ENCODE results near the gene SEMA5A.

The SEMA5A gene

DNA sequence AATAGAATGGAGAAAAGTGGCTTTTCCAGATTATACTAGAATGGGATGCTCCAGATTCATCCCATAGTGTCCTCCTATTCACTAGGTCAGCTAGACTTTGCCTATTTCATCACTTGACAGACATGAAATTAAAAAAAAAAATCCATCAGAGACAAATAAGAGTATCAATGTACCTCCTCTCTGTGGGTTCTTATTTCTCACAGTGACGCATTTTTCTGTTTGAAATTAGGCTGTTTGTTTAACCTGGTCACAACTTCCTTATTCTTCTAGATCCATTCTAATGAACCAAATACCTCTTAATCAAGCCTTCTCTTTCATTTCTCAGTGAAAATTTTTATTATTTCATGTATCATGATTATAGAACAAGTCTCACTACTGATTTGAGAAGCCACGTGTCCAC, 305.4 kb downstream of the SEMA5A start:
- Histone ChIP-seq H3K36me3 (replicated peaks; ENCODE audit: insufficient read depth, low read length) (no peaks in the 10 kb centered on the region), H2AFZ (ENCODE audit: low read length) (no peak overlapping the region), H3K9ac (ENCODE audit: low read length) (no peak overlapping the region), H3K4me2 (ENCODE audit: low read depth, low read length) (no peak overlapping the region), H3K9me3 (replicated peaks; ENCODE audit: insufficient read depth, low read length) (no peaks in the 10 kb centered on the region), H3K9me2 (replicated peaks; ENCODE audit: insufficient read depth, low read length) (no peaks in the 10 kb centered on the region), H4K20me1 (ENCODE audit: insufficient read depth, low read length) (no peaks in the 10 kb centered on the region), H3K27ac (ENCODE audit: low read length) (no peak overlapping the region), H3K27me3 (replicated peaks; ENCODE audit: insufficient read depth, low read length) (no peaks in the 10 kb centered on the region), H3K4me3 (ENCODE audit: low read length) (no peak overlapping the region), H3F3A (ENCODE audit: insufficient read depth, low read length) (no peaks in the 10 kb centered on the region), H3K79me2 (ENCODE audit: low read length) (no peaks in the 10 kb centered on the region), H3K4me1 (ENCODE audit: low read length) (no peaks in the 10 kb centered on the region)
- no peak for DNase-seq
- no peak for TF ChIP-seq EZH2 (optimal IDR thresholded peaks at IDR 0.05; ENCODE audit: low read depth, low read length)
- TF ChIP-seq, protein P1, sequence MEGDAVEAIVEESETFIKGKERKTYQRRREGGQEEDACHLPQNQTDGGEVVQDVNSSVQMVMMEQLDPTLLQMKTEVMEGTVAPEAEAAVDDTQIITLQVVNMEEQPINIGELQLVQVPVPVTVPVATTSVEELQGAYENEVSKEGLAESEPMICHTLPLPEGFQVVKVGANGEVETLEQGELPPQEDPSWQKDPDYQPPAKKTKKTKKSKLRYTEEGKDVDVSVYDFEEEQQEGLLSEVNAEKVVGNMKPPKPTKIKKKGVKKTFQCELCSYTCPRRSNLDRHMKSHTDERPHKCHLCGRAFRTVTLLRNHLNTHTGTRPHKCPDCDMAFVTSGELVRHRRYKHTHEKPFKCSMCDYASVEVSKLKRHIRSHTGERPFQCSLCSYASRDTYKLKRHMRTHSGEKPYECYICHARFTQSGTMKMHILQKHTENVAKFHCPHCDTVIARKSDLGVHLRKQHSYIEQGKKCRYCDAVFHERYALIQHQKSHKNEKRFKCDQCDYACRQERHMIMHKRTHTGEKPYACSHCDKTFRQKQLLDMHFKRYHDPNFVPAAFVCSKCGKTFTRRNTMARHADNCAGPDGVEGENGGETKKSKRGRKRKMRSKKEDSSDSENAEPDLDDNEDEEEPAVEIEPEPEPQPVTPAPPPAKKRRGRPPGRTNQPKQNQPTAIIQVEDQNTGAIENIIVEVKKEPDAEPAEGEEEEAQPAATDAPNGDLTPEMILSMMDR (IDR thresholded peaks at IDR 0.05; ENCODE audit: low read length) = no peak
- no peak for TF ChIP-seq EZH2phosphoT487 (IDR thresholded peaks at IDR 0.05; ENCODE audit: low read length)

DNA sequence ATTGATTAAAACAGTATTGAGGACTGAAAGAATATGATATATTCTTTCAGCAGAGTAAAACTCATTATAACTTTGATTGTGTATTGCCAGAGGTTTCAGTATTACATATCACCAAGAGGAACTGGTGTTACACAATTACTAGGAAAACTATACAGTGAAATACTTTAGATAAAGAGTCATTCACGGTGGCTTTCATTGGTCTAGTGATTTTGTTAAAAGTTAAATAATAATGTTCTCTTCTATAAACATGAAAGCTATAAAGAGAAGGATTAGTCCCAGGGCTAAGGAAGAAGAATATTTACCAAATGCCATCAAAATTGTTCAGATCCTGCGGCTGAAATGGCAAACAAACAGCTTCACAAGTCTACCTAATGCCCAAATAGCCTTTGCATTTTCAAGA, 306.2 kb downstream of the SEMA5A start:
- no peak for DNase-seq
- H3F3A ChIP-seq (ENCODE audit: insufficient read depth, low read length) = no peaks in the 10 kb centered on the region
- H3K9ac ChIP-seq (ENCODE audit: low read length) = no peak overlapping the region
- no peaks in the 10 kb centered on the region for H3K9me2 ChIP-seq (replicated peaks; ENCODE audit: insufficient read depth, low read length)
- no peak overlapping the region for H2AFZ ChIP-seq (ENCODE audit: low read length)
- H3K4me1 ChIP-seq (ENCODE audit: low read length) = no peaks in the 10 kb centered on the region
- no peaks in the 10 kb centered on the region for H4K20me1 ChIP-seq (ENCODE audit: insufficient read depth, low read length)
- no peak overlapping the region for H3K27ac ChIP-seq (ENCODE audit: low read length)
- TF ChIP-seq EZH2 (optimal IDR thresholded peaks at IDR 0.05; ENCODE audit: low read depth, low read length) (no peak), EZH2phosphoT487 (IDR thresholded peaks at IDR 0.05; ENCODE audit: low read length) (no peak)
- TF ChIP-seq, protein P1 (IDR thresholded peaks at IDR 0.05; ENCODE audit: low read length) = no peak
- H3K4me3 ChIP-seq (ENCODE audit: low read length) = no peak overlapping the region
- no peaks in the 10 kb centered on the region for H3K79me2 ChIP-seq (ENCODE audit: low read length)
- no peak overlapping the region for H3K4me2 ChIP-seq (ENCODE audit: low read depth, low read length)
- no peaks in the 10 kb centered on the region for H3K36me3 ChIP-seq (replicated peaks; ENCODE audit: insufficient read depth, low read length)
- no peaks in the 10 kb centered on the region for H3K9me3 ChIP-seq (replicated peaks; ENCODE audit: insufficient read depth, low read length)
- H3K27me3 ChIP-seq (replicated peaks; ENCODE audit: insufficient read depth, low read length) = no peaks in the 10 kb centered on the region

DNA sequence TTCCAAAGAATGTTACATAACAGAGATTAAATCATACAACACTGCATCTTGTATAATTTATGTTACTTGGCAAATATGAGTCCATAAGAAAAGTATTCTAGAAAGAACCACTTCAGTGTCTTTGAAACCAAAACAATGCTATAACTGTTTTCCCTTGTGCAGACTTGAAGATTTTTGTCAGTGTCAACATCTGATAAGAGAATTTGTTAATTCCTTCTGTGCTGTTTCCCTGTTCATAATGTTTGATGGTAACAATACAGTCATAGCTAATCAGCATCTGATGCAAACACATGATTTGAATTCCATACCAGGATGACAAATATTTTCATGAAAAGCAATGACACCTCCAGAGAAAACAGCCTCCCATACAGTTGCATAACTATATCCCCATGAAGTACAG, 306.8 kb downstream of the SEMA5A start:
- DNase-seq = no peak
- Histone ChIP-seq H3K27me3 (replicated peaks; ENCODE audit: insufficient read depth, low read length) (no peaks in the 10 kb centered on the region), H3F3A (ENCODE audit: insufficient read depth, low read length) (no peaks in the 10 kb centered on the region), H4K20me1 (ENCODE audit: insufficient read depth, low read length) (no peaks in the 10 kb centered on the region), H3K36me3 (replicated peaks; ENCODE audit: insufficient read depth, low read length) (no peaks in the 10 kb centered on the region), H3K27ac (ENCODE audit: low read length) (no peak overlapping the region), H3K9me3 (replicated peaks; ENCODE audit: insufficient read depth, low read length) (no peaks in the 10 kb centered on the region), H3K9me2 (replicated peaks; ENCODE audit: insufficient read depth, low read length) (no peaks in the 10 kb centered on the region), H3K4me1 (ENCODE audit: low read length) (no peaks in the 10 kb centered on the region), H3K4me2 (ENCODE audit: low read depth, low read length) (no peak overlapping the region), H3K79me2 (ENCODE audit: low read length) (no peaks in the 10 kb centered on the region), H2AFZ (ENCODE audit: low read length) (no peak overlapping the region), H3K4me3 (ENCODE audit: low read length) (no peak overlapping the region), H3K9ac (ENCODE audit: low read length) (no peak overlapping the region)
- TF ChIP-seq EZH2phosphoT487 (IDR thresholded peaks at IDR 0.05; ENCODE audit: low read length) = no peak
- TF ChIP-seq EZH2 (optimal IDR thresholded peaks at IDR 0.05; ENCODE audit: low read depth, low read length) = no peak
- TF ChIP-seq, protein P1 (IDR thresholded peaks at IDR 0.05; ENCODE audit: low read length) = no peak

Measured in MM.1S (cell line).